Measurements from ENCODE around the gene OSBPL8. TPM values are rescaled to one million over a fixed set of nuclear protein-coding genes. Genes with fewer than 3 reads are reported as not detected.

OSBPL8 gene
- total RNA-seq, 1 experiment from 2014 or later = 81.7 TPM

GRCh38 chr12:76571256-76571655 lies 11.7 kb upstream of the OSBPL8 start:
- POLR2A ChIA-PET = no interaction called here
- H3K9me3 Mint-ChIP-seq = peaks cover 37% of the 10 kb centered on the region
- H3K27me3 Mint-ChIP-seq (ENCODE audit: low read depth) = no peaks in the 10 kb centered on the region
- H3K36me3 Mint-ChIP-seq = peaks cover 25% of the 10 kb centered on the region
- TF ChIP-seq, protein P1, sequence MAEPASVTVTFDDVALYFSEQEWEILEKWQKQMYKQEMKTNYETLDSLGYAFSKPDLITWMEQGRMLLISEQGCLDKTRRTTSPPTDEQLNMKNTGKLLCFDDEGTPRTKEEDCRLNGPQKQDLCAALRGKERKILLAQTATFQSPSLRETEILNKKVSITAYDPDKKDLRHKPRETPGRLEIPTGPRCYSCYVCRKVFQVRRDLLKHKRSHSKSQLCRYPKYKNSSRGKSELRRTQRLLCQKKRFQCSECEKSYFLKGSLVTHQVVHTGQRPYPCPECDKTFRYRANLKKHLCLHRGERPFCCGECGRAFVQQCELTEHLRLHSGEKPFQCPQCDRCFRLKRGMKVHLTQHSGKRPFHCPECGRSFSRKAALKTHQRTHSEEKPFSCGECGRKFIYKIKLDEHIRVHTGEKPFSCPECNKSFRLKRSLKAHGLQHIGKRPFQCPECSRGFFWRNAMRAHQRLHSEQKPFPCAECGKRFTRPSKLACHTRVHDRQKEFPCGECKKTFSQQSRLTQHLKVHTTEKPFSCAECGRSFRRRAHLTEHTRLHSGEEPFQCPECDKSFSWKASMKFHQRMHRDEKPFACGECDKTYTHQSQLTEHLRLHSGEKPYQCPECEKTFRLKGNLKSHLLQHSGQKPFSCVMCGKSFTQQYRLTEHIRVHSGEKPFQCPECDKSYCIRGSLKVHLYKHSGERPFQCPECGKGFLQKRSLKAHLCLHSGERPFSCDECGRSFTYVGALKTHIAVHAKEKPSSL (CRISPR knock-in tag; conservative IDR thresholded peaks at IDR 0.05) = no peak
- TF ChIP-seq FOXP1 (CRISPR knock-in tag; IDR thresholded peaks at IDR 0.05; ENCODE audit: borderline replicate concordance) = no peak
- no peak for TF ChIP-seq ZNF416 (CRISPR knock-in tag; IDR thresholded peaks at IDR 0.05)
- TF ChIP-seq CBFB (CRISPR knock-in tag; IDR thresholded peaks at IDR 0.05; ENCODE audit: low read depth) = no peak
- TF ChIP-seq JUN (CRISPR knock-in tag; IDR thresholded peaks at IDR 0.05) = no peak
- TF ChIP-seq CREB1 (CRISPR knock-in tag; IDR thresholded peaks at IDR 0.05) = no peak
- TF ChIP-seq, protein P2, sequence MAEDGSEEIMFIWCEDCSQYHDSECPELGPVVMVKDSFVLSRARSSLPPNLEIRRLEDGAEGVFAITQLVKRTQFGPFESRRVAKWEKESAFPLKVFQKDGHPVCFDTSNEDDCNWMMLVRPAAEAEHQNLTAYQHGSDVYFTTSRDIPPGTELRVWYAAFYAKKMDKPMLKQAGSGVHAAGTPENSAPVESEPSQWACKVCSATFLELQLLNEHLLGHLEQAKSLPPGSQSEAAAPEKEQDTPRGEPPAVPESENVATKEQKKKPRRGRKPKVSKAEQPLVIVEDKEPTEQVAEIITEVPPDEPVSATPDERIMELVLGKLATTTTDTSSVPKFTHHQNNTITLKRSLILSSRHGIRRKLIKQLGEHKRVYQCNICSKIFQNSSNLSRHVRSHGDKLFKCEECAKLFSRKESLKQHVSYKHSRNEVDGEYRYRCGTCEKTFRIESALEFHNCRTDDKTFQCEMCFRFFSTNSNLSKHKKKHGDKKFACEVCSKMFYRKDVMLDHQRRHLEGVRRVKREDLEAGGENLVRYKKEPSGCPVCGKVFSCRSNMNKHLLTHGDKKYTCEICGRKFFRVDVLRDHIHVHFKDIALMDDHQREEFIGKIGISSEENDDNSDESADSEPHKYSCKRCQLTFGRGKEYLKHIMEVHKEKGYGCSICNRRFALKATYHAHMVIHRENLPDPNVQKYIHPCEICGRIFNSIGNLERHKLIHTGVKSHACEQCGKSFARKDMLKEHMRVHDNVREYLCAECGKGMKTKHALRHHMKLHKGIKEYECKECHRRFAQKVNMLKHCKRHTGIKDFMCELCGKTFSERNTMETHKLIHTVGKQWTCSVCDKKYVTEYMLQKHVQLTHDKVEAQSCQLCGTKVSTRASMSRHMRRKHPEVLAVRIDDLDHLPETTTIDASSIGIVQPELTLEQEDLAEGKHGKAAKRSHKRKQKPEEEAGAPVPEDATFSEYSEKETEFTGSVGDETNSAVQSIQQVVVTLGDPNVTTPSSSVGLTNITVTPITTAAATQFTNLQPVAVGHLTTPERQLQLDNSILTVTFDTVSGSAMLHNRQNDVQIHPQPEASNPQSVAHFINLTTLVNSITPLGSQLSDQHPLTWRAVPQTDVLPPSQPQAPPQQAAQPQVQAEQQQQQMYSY (CRISPR knock-in tag; IDR thresholded peaks at IDR 0.05) = no peak
- TF ChIP-seq, protein P3, sequence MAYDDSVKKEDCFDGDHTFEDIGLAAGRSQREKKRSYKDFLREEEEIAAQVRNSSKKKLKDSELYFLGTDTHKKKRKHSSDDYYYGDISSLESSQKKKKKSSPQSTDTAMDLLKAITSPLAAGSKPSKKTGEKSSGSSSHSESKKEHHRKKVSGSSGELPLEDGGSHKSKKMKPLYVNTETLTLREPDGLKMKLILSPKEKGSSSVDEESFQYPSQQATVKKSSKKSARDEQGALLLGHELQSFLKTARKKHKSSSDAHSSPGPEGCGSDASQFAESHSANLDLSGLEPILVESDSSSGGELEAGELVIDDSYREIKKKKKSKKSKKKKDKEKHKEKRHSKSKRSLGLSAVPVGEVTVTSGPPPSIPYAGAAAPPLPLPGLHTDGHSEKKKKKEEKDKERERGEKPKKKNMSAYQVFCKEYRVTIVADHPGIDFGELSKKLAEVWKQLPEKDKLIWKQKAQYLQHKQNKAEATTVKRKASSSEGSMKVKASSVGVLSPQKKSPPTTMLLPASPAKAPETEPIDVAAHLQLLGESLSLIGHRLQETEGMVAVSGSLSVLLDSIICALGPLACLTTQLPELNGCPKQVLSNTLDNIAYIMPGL (CRISPR knock-in tag; IDR thresholded peaks at IDR 0.05) = no peak
- no peak for TF ChIP-seq SMAD4 (CRISPR knock-in tag; IDR thresholded peaks at IDR 0.05)
- H3K4me1 Mint-ChIP-seq = no peaks in the 10 kb centered on the region
- DNase-seq (ENCODE audit: low spot score) (no peak), ATAC-seq (no peak)
- H3K27ac Mint-ChIP-seq = no peak overlapping the region
- CTCF ChIA-PET = no interaction called here
- no peak overlapping the region for H3K4me3 Mint-ChIP-seq

- Mint-ChIP-seq H3K9me3 (peaks cover 27% of the 10 kb centered on the region), H3K27me3 (ENCODE audit: low read depth) (no peaks in the 10 kb centered on the region), H3K4me3 (no peak overlapping the region), H3K27ac (no peak overlapping the region), H3K36me3 (peaks cover 25% of the 10 kb centered on the region), H3K4me1 (no peaks in the 10 kb centered on the region)
- ATAC-seq (no peak), DNase-seq (ENCODE audit: low spot score) (no peak)
- POLR2A ChIA-PET = no interaction called here
- CTCF ChIA-PET = interaction anchor here (0.5 kb wide), 1 partner anchor 334 kb away, joined by 3 read pairs; no protein-coding TSS in a partner anchor
- TF ChIP-seq TEAD1 (CRISPR knock-in tag; IDR thresholded peaks at IDR 0.05) = no peak
- TF ChIP-seq ZNF121 (CRISPR knock-in tag; IDR thresholded peaks at IDR 0.05) = no peak
- no peak for TF ChIP-seq ZNF232 (CRISPR knock-in tag; IDR thresholded peaks at IDR 0.05)
- TF ChIP-seq NR3C1 (CRISPR knock-in tag; conservative IDR thresholded peaks at IDR 0.05; ENCODE audit: low read depth) = no peak
- no peak for TF ChIP-seq OVOL2 (CRISPR knock-in tag; IDR thresholded peaks at IDR 0.05; ENCODE audit: borderline replicate concordance)
- no peak for TF ChIP-seq SMAD3 (CRISPR knock-in tag; IDR thresholded peaks at IDR 0.05; ENCODE audit: borderline replicate concordance)
- no peak for TF ChIP-seq ZNF219 (CRISPR knock-in tag; IDR thresholded peaks at IDR 0.05; ENCODE audit: borderline replicate concordance)
- no peak for TF ChIP-seq FOXJ3 (CRISPR knock-in tag; IDR thresholded peaks at IDR 0.05; ENCODE audit: borderline replicate concordance)
- TF ChIP-seq ARID4B (CRISPR knock-in tag; IDR thresholded peaks at IDR 0.05; ENCODE audit: borderline replicate concordance) = no peak
- no peak for TF ChIP-seq GRHL2 (CRISPR knock-in tag; IDR thresholded peaks at IDR 0.05; ENCODE audit: insufficient replicate concordance, severe bottlenecking)
- no peak for TF ChIP-seq NR2C2 (CRISPR knock-in tag; IDR thresholded peaks at IDR 0.05)
- no peak for TF ChIP-seq TEAD4 (CRISPR knock-in tag; IDR thresholded peaks at IDR 0.05)
- TF ChIP-seq, protein P4, sequence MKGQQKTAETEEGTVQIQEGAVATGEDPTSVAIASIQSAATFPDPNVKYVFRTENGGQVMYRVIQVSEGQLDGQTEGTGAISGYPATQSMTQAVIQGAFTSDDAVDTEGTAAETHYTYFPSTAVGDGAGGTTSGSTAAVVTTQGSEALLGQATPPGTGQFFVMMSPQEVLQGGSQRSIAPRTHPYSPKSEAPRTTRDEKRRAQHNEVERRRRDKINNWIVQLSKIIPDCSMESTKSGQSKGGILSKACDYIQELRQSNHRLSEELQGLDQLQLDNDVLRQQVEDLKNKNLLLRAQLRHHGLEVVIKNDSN (CRISPR knock-in tag; IDR thresholded peaks at IDR 0.05) = no peak
Observed at GRCh38 chr12:76569685-76570604, 10.4 kb upstream of the OSBPL8 start.

Measured in WTC11 (cell line).